Activated T-helper 2 cell treated with anti-CD3 and anti-CD28 coated beads, Interferon-gamma antibody, Interleukin-2, Interleukin-4, amounts not matched to agents 10 μg/mL and 5 μg/mL and 100 μg/mL, durations not matched to agents 14 hours and 24 hours and 36 hours (primary cell): ENCODE data around the gene RANBP9. TPM values are rescaled to one million over a fixed set of nuclear protein-coding genes. Genes with fewer than 3 reads are reported as not detected.

Experiments used
- DNase-seq: peaks from one replicate; pipeline ENCODE4 v3.0.0; 2021; ENCODE audit warnings: low spot score
- H3K27ac Mint-ChIP-seq: one replicate; pipeline ENCODE4 v1.8.0; 2021; ENCODE audit warnings: mixed read lengths
- H3K27me3 Mint-ChIP-seq: one replicate; pipeline ENCODE4 v1.8.0; 2021; ENCODE audit warnings: low read depth, mixed read lengths
- H3K36me3 Mint-ChIP-seq: one replicate; pipeline ENCODE4 v1.8.0; 2021; ENCODE audit warnings: low read depth, mixed read lengths
- H3K4me1 Mint-ChIP-seq: one replicate; pipeline ENCODE4 v1.8.0; 2021; ENCODE audit warnings: low read depth, mixed read lengths
- H3K4me3 Mint-ChIP-seq: one replicate; pipeline ENCODE4 v1.8.0; 2021; ENCODE audit warnings: low read depth, mild to moderate bottlenecking, moderate library complexity, mixed read lengths
- H3K9me3 Mint-ChIP-seq: one replicate; pipeline ENCODE4 v1.8.0; 2021; ENCODE audit warnings: mixed read lengths
- intact Hi-C: fragments of 100-400 bp; cut with micrococcal nuclease; formaldehyde crosslinking; loops from one replicate; pipeline ENCODE4 v1.15.1; 2023
- total RNA-seq: library from RNA; stranded (reverse); gene quantifications from 2 replicates; pipeline ENCODE4 v1.2.3, GENCODE V29; 2022

Gene RANBP9
- total RNA-seq, 1 donor from 2014 or later, result 55.7 TPM

GRCh38 chr6:13725052-13725451 is 13.4 kb upstream of the RANBP9 start:
- intact Hi-C loops, result loop anchor here (2.0 kb wide), 1 partner anchor 38 kb away; no protein-coding TSS in a partner anchor
- H3K4me1 Mint-ChIP-seq, result peaks cover 20% of the 10 kb centered on the region
- H3K36me3 Mint-ChIP-seq, result no peaks in the 10 kb centered on the region
- no peak for DNase-seq
- H3K4me3 Mint-ChIP-seq, result no peak overlapping the region
- H3K27me3 Mint-ChIP-seq, result no peaks in the 10 kb centered on the region
- no peak overlapping the region for H3K27ac Mint-ChIP-seq
- no peaks in the 10 kb centered on the region for H3K9me3 Mint-ChIP-seq

DNA sequence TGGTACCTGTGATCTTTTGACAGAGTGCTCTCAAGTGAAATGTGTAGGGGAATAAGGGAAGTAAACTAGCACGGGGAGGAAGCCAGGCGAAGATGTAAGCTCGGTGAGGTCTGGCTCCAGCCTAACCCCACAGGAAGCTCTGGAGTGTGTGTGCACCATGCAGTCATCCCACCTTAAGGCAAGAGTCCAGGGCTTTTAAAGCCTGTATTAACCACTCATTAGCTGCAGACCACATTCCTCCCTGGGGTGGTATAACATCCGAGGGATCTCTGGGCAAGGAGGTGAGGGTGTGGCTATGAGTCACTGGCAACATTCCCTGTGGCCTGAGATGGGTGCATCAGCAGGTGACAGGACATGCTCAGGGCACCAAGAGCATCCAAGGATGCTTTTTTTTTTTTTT is 12.5 kb upstream of the RANBP9 start:
- Mint-ChIP-seq H3K27me3 (no peaks in the 10 kb centered on the region), H3K4me3 (no peak overlapping the region), H3K4me1 (peaks cover 19% of the 10 kb centered on the region), H3K9me3 (no peaks in the 10 kb centered on the region), H3K27ac (no peak overlapping the region), H3K36me3 (peaks cover 2% of the 10 kb centered on the region)
- intact Hi-C loops, result loop anchor here (2.0 kb wide), 1 partner anchor 39 kb away; no protein-coding TSS in a partner anchor
- no peak for DNase-seq

DNA sequence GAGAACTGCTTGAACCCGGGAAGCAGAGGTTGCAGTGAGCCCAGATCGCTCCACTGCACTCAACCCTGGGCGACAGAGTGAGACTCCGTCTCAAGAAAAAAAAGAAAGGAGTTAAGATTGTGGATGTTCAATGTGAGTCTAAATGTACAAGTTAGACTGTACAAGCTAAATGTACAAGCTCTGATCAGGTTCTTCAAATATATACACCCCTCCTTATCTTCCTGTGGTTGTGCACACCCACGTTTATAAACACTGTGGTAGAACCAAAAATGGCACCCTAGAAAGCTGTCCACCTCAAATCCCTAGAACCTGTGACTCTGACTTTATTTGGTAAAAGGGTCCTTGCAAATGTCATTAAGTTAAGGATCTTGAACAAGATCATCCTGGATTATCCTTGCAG is 11.2 kb upstream of the RANBP9 start:
- Mint-ChIP-seq H3K36me3 (peaks cover 8% of the 10 kb centered on the region), H3K4me3 (no peak overlapping the region), H3K9me3 (peaks cover 8% of the 10 kb centered on the region), H3K27ac (no peak overlapping the region), H3K4me1 (peaks cover 25% of the 10 kb centered on the region), H3K27me3 (no peaks in the 10 kb centered on the region)
- intact Hi-C loops, result no loop called here
- DNase-seq, result no peak

GRCh38 chr6:13718123-13718458 is 6.5 kb upstream of the RANBP9 start:
- peaks cover 30% of the 10 kb centered on the region for H3K4me1 Mint-ChIP-seq
- H3K27me3 Mint-ChIP-seq, result no peaks in the 10 kb centered on the region
- intact Hi-C loops, result loop anchor here (10.0 kb wide), 1 partner anchor 357 kb away; no protein-coding TSS in a partner anchor
- H3K9me3 Mint-ChIP-seq, result peaks cover 21% of the 10 kb centered on the region
- no peak overlapping the region for H3K27ac Mint-ChIP-seq
- peaks cover 20% of the 10 kb centered on the region for H3K36me3 Mint-ChIP-seq
- no peak for DNase-seq
- H3K4me3 Mint-ChIP-seq, result no peak overlapping the region

DNA sequence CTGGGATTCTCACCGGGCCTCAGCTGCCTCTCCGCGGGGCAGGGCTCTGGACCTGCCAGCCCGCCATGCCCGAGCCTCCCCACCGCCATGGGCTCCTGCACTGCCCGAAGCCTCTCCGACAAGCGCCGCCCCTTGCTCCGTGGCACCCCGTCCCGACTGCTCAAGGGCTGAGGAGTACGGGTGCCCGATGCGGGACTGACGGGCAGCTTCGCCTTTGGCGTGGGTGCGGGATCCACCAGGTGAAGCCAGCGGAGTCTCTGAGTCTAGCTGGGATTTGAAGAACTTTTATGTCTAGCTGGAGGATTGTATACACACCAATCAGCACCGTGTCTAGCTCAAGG is 5.3 kb upstream of the RANBP9 start:
- intact Hi-C loops, result loop anchor here (10.0 kb wide), 1 partner anchor 358 kb away; no protein-coding TSS in a partner anchor
- peaks cover 37% of the 10 kb centered on the region for H3K4me1 Mint-ChIP-seq
- H3K9me3 Mint-ChIP-seq, result peaks cover 21% of the 10 kb centered on the region
- no peak for DNase-seq
- H3K27me3 Mint-ChIP-seq, result no peaks in the 10 kb centered on the region
- no peak overlapping the region for H3K27ac Mint-ChIP-seq
- no peak overlapping the region for H3K4me3 Mint-ChIP-seq
- H3K36me3 Mint-ChIP-seq, result peaks cover 20% of the 10 kb centered on the region

DNA sequence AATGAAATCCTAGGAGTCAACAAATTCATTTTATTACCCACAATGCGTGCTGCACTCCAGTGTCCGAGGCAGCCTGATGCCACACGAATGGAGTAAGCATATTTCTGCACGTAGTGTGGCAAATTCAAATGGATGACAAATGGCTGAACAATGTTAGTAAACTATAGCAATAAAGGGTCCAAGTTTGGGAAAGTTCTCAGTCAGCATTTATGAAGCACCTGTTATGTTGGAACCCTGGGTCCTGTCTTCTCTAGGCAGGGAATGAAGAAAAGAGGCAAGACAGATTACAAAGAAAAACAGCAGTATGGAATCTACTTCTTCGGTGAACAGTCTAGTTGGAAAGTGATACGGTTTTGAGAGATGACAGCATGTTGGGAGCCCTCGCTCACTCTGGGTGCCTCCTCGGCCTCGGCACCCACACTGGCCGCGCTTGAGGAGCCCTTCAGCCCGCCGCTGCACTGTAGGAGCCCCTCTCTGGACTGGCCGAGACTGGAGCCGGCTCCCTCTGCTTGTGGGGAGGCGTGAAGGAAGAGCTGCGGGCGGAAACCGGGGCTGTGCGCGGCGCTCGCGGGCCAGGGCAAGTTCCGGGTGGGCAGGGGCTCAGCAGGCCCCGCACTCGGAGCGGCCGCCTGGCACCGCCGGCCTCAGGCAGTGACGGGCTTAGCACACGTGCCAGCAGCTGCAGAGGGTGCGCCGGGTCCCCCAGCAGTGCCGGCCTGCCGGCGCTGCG is 4.8 kb upstream of the RANBP9 start:
- H3K4me1 Mint-ChIP-seq, result peaks cover 37% of the 10 kb centered on the region
- H3K9me3 Mint-ChIP-seq, result peaks cover 21% of the 10 kb centered on the region
- intact Hi-C loops, result loop anchor here (10.0 kb wide), 1 partner anchor 358 kb away; no protein-coding TSS in a partner anchor
- H3K36me3 Mint-ChIP-seq, result peaks cover 20% of the 10 kb centered on the region
- no peak overlapping the region for H3K27ac Mint-ChIP-seq
- H3K4me3 Mint-ChIP-seq, result no peak overlapping the region
- H3K27me3 Mint-ChIP-seq, result no peaks in the 10 kb centered on the region
- DNase-seq, result no peak

GRCh38 chr6:13715444-13715883 is 3.8 kb upstream of the RANBP9 start:
- H3K9me3 Mint-ChIP-seq, result peaks cover 21% of the 10 kb centered on the region
- H3K36me3 Mint-ChIP-seq, result peaks cover 20% of the 10 kb centered on the region
- intact Hi-C loops, result loop anchor here (2.0 to 10.0 kb wide), 3 partner anchors 47 to 359 kb away; no protein-coding TSS in a partner anchor
- H3K27me3 Mint-ChIP-seq, result no peaks in the 10 kb centered on the region
- DNase-seq, result no peak
- peak overlapping the region; percentile 30 for H3K27ac Mint-ChIP-seq
- peaks cover 37% of the 10 kb centered on the region for H3K4me1 Mint-ChIP-seq
- no peak overlapping the region for H3K4me3 Mint-ChIP-seq

DNA sequence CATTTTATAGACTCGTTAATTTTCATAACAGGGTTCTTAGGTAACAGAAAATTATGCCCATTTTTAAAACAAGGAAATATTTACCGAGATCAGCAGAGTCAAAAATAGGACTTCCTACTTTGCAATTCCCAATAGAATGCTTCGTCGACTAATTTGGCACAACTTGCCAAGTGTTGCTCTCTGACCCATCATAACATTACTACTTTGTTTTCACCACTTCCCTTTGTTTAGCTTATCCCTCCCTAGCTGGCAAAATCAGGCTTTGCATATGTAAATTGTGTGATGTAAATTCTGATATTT is 914 bp upstream of the RANBP9 start:
- DNase-seq, result no peak
- Mint-ChIP-seq H3K9me3 (peaks cover 11% of the 10 kb centered on the region), H3K4me3 (peak overlapping the region; percentile 88), H3K27ac (peak overlapping the region; percentile 93), H3K36me3 (peaks cover 27% of the 10 kb centered on the region), H3K27me3 (no peaks in the 10 kb centered on the region), H3K4me1 (peaks cover 54% of the 10 kb centered on the region)
- intact Hi-C loops, result loop anchor here (2.0 to 10.0 kb wide), 4 partner anchors 76 to 400 kb away; partner anchors contain the start of gene MCUR1

- peaks cover 7% of the 10 kb centered on the region for H3K9me3 Mint-ChIP-seq
- no peak for DNase-seq
- no peaks in the 10 kb centered on the region for H3K27me3 Mint-ChIP-seq
- H3K27ac Mint-ChIP-seq, result peak overlapping the region; percentile 51
- intact Hi-C loops, result loop anchor here (1.0 to 10.0 kb wide), 6 partner anchors 83 to 401 kb away; partner anchors contain the start of genes MCUR1, NOL7 and SIRT5
- H3K36me3 Mint-ChIP-seq, result peaks cover 28% of the 10 kb centered on the region
- H3K4me1 Mint-ChIP-seq, result peaks cover 57% of the 10 kb centered on the region
- H3K4me3 Mint-ChIP-seq, result peak overlapping the region; percentile 57
Observed at GRCh38 chr6:13711324-13711732, 307 bp downstream of the RANBP9 start.

DNA sequence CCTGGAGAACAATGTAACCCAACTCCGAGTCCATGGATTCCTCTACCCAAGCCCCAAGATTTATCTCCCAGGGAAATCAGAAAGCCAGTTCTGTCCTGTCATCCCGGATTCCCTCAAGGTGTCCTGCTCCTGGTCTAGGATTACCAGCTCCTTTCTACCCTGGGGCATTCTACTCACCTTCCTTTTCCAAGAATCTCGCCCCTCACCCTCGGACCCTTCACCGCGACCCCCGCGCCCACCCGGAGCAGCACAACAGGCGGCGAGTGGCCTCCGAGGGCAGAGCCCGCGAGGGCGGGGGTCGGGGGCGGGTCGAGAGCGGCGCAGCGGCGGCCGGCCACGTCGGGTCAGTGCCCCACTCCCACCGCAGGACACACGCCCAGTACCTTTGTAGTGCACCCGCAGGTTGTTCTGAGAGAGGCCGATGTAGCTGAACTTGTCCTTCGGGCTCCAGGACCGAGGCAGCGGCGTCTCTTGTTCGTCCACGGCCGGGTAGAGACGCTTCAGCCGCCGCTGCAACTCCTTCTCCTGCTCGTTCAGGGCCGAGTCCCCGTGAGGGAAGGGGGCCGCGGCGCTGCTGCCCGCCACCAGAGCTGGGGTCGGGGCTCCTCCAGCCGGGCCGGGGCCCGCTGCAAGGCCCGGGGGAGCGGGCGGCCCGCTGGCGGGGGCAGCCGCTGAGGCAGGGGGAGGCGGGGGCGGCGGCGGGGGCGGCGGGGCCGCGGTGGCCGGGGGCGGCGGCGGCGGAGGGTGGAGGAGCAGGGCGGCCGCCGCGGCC is 897 bp downstream of the RANBP9 start:
- intact Hi-C loops, result loop anchor here (1.0 to 10.0 kb wide), 6 partner anchors 84 to 402 kb away; partner anchors contain the start of genes MCUR1, NOL7 and SIRT5
- H3K27ac Mint-ChIP-seq, result peak overlapping the region; percentile 89
- DNase-seq, result peak; percentile 28
- H3K4me3 Mint-ChIP-seq, result peak overlapping the region; percentile 93
- peaks cover 25% of the 10 kb centered on the region for H3K36me3 Mint-ChIP-seq
- peaks cover 56% of the 10 kb centered on the region for H3K4me1 Mint-ChIP-seq
- H3K27me3 Mint-ChIP-seq, result no peaks in the 10 kb centered on the region
- H3K9me3 Mint-ChIP-seq, result peaks cover 4% of the 10 kb centered on the region

GRCh38 chr6:13709689-13710551 is 1.7 kb downstream of the RANBP9 start:
- H3K4me3 Mint-ChIP-seq, result peak overlapping the region; percentile 93
- intact Hi-C loops, result loop anchor here (2.0 to 10.0 kb wide), 7 partner anchors 21 to 402 kb away; partner anchors contain the start of genes MCUR1 and SIRT5
- DNase-seq, result no peak
- H3K27me3 Mint-ChIP-seq, result no peaks in the 10 kb centered on the region
- no peaks in the 10 kb centered on the region for H3K9me3 Mint-ChIP-seq
- peaks cover 22% of the 10 kb centered on the region for H3K36me3 Mint-ChIP-seq
- peaks cover 48% of the 10 kb centered on the region for H3K4me1 Mint-ChIP-seq
- H3K27ac Mint-ChIP-seq, result peak overlapping the region; percentile 89

GRCh38 chr6:13708736-13709135 is 2.9 kb downstream of the RANBP9 start:
- H3K27me3 Mint-ChIP-seq, result no peaks in the 10 kb centered on the region
- no peak for DNase-seq
- peaks cover 41% of the 10 kb centered on the region for H3K4me1 Mint-ChIP-seq
- intact Hi-C loops, result loop anchor here (2.0 kb wide), 2 partner anchors 20 to 28 kb away; no protein-coding TSS in a partner anchor
- H3K4me3 Mint-ChIP-seq, result peak overlapping the region; percentile 93
- H3K27ac Mint-ChIP-seq, result peak overlapping the region; percentile 89
- peaks cover 22% of the 10 kb centered on the region for H3K36me3 Mint-ChIP-seq
- H3K9me3 Mint-ChIP-seq, result no peaks in the 10 kb centered on the region
